ENCODE results near the gene CLDN1.

The CLDN1 gene

GRCh38 chr3:190302212-190302867 lies 19.9 kb downstream of the CLDN1 start:
- no peaks in the 10 kb centered on the region for H3K27me3 ChIP-seq (ENCODE audit: control insufficient read depth in 2 of 2, insufficient read depth in 2 of 2, low read length in 2 of 2)
- no peak overlapping the region for H3K4me3 ChIP-seq (ENCODE audit: low read length in 2 of 2)
- no peaks in the 10 kb centered on the region for H3K9me3 ChIP-seq (ENCODE audit: control insufficient read depth in 2 of 2, low read length in 2 of 2)
- no peaks in the 10 kb centered on the region for H3K36me3 ChIP-seq (ENCODE audit: control insufficient read depth in 2 of 2, insufficient read depth in 2 of 2, low read length in 2 of 2)
- H3K9ac ChIP-seq (ENCODE audit: low read depth in 1 of 2, low read length in 2 of 2): no peak overlapping the region
- H3K4me1 ChIP-seq (ENCODE audit: control insufficient read depth in 2 of 2, insufficient read depth in 2 of 2, low read length in 2 of 2): peaks cover 0 to 2% of the 10 kb centered on the region in 2 donors
- no peak overlapping the region for H3K27ac ChIP-seq (ENCODE audit: low read depth in 2 of 2, low read length in 2 of 2)

DNA sequence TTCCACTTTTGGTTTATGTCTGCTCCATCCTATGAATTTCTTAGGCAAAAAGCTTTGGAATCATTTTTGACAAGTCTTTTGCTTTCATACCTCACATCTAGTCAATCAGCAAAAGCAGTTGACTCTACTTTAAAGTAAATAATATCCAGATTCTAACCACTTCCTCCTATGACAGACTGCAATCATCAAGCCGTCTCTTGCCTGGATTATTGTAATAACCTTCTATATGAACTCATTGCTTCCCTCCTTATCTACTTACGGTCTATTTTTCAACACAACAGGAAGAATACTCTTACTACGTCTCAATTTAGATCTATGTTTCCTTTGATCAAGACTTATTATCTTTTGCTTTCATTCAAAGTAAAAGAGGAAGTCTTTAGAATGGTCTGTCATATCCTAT lies 20.7 kb downstream of the CLDN1 start:
- H3K9ac ChIP-seq (ENCODE audit: low read depth in 1 of 2, low read length in 2 of 2): no peak overlapping the region
- H3K4me1 ChIP-seq (ENCODE audit: control insufficient read depth in 2 of 2, insufficient read depth in 2 of 2, low read length in 2 of 2): no peaks in the 10 kb centered on the region
- no peaks in the 10 kb centered on the region for H3K27me3 ChIP-seq (ENCODE audit: control insufficient read depth in 2 of 2, insufficient read depth in 2 of 2, low read length in 2 of 2)
- H3K27ac ChIP-seq (ENCODE audit: low read depth in 2 of 2, low read length in 2 of 2): no peak overlapping the region
- no peaks in the 10 kb centered on the region for H3K36me3 ChIP-seq (ENCODE audit: control insufficient read depth in 2 of 2, insufficient read depth in 2 of 2, low read length in 2 of 2)
- H3K4me3 ChIP-seq (ENCODE audit: low read length in 2 of 2): no peak overlapping the region
- no peaks in the 10 kb centered on the region for H3K9me3 ChIP-seq (ENCODE audit: control insufficient read depth in 2 of 2, low read length in 2 of 2)

GRCh38 chr3:190299969-190300368 lies 22.3 kb downstream of the CLDN1 start:
- Histone ChIP-seq H3K4me1 (ENCODE audit: control insufficient read depth in 2 of 2, insufficient read depth in 2 of 2, low read length in 2 of 2) (no peaks in the 10 kb centered on the region), H3K27me3 (ENCODE audit: control insufficient read depth in 2 of 2, insufficient read depth in 2 of 2, low read length in 2 of 2) (no peaks in the 10 kb centered on the region), H3K4me3 (ENCODE audit: low read length in 2 of 2) (no peak overlapping the region), H3K27ac (ENCODE audit: low read depth in 2 of 2, low read length in 2 of 2) (no peak overlapping the region), H3K9ac (ENCODE audit: low read depth in 1 of 2, low read length in 2 of 2) (no peak overlapping the region), H3K36me3 (ENCODE audit: control insufficient read depth in 2 of 2, insufficient read depth in 2 of 2, low read length in 2 of 2) (no peaks in the 10 kb centered on the region), H3K9me3 (ENCODE audit: control insufficient read depth in 2 of 2, low read length in 2 of 2) (no peaks in the 10 kb centered on the region)

GRCh38 chr3:190294030-190294429 lies 28.2 kb downstream of the CLDN1 start:
- H3K27ac ChIP-seq (ENCODE audit: low read depth in 2 of 2, low read length in 2 of 2): no peak overlapping the region
- H3K9ac ChIP-seq (ENCODE audit: low read depth in 1 of 2, low read length in 2 of 2): no peak overlapping the region
- no peaks in the 10 kb centered on the region for H3K36me3 ChIP-seq (ENCODE audit: control insufficient read depth in 2 of 2, insufficient read depth in 2 of 2, low read length in 2 of 2)
- H3K9me3 ChIP-seq (ENCODE audit: control insufficient read depth in 2 of 2, low read length in 2 of 2): no peaks in the 10 kb centered on the region
- no peaks in the 10 kb centered on the region for H3K4me1 ChIP-seq (ENCODE audit: control insufficient read depth in 2 of 2, insufficient read depth in 2 of 2, low read length in 2 of 2)
- H3K4me3 ChIP-seq (ENCODE audit: low read length in 2 of 2): no peak overlapping the region
- no peaks in the 10 kb centered on the region for H3K27me3 ChIP-seq (ENCODE audit: control insufficient read depth in 2 of 2, insufficient read depth in 2 of 2, low read length in 2 of 2)

DNA sequence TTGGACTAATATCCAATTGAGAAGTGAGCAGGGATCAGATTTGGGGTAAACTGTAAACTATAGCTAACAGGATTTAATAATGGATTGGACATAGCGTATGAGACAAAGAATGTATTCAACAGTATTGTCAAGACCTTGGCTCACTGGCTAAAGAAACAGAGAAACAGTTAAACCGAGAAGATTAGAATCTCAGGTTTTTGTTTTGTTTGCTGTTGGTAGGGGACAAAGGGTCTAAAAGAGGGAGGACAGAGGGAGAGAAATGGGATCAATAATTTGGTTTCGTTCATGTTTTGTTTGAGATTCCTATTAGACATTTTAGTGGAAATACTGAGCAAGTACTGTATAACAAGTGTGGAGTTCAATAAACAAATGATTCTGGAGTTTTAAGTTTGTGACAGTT lies 28.6 kb downstream of the CLDN1 start:
- Histone ChIP-seq H3K9me3 (ENCODE audit: control insufficient read depth in 2 of 2, low read length in 2 of 2) (no peaks in the 10 kb centered on the region), H3K27me3 (ENCODE audit: control insufficient read depth in 2 of 2, insufficient read depth in 2 of 2, low read length in 2 of 2) (no peaks in the 10 kb centered on the region), H3K4me3 (ENCODE audit: low read length in 2 of 2) (no peak overlapping the region), H3K9ac (ENCODE audit: low read depth in 1 of 2, low read length in 2 of 2) (no peak overlapping the region), H3K4me1 (ENCODE audit: control insufficient read depth in 2 of 2, insufficient read depth in 2 of 2, low read length in 2 of 2) (no peaks in the 10 kb centered on the region), H3K36me3 (ENCODE audit: control insufficient read depth in 2 of 2, insufficient read depth in 2 of 2, low read length in 2 of 2) (no peaks in the 10 kb centered on the region), H3K27ac (ENCODE audit: low read depth in 2 of 2, low read length in 2 of 2) (no peak overlapping the region)

DNA sequence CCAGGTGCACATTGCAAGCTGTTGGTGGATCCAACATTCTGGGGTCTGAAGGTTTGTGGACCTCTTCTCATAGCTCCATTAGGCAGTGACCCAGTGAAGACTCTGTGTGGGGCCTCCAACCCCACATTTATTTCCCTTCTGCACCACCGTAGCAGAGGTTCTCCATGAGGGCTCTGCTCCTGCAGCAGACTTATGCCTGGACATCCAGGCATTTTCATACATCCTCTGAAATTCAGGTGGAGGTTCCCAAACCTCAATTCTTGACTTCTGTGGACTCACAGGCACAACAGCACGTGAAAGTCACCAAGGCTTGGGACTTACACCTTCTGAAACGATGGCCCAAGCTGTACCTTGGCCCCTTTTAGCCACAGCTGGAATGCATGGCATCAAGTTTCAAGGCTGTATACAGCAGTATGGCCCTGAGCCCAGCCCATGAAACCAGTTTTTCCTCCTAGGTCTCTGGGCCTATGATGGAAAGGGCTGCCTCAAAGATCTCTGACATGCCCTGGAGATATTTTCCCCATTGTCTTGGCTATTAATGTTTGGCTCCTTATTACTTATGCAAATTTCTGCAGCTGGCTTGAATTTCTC lies 30.2 kb downstream of the CLDN1 start:
- no peak overlapping the region for H3K4me3 ChIP-seq (ENCODE audit: low read length in 2 of 2)
- no peaks in the 10 kb centered on the region for H3K27me3 ChIP-seq (ENCODE audit: control insufficient read depth in 2 of 2, insufficient read depth in 2 of 2, low read length in 2 of 2)
- H3K36me3 ChIP-seq (ENCODE audit: control insufficient read depth in 2 of 2, insufficient read depth in 2 of 2, low read length in 2 of 2): no peaks in the 10 kb centered on the region
- H3K27ac ChIP-seq (ENCODE audit: low read depth in 2 of 2, low read length in 2 of 2): no peak overlapping the region
- no peak overlapping the region for H3K9ac ChIP-seq (ENCODE audit: low read depth in 1 of 2, low read length in 2 of 2)
- H3K9me3 ChIP-seq (ENCODE audit: control insufficient read depth in 2 of 2, low read length in 2 of 2): no peaks in the 10 kb centered on the region
- no peaks in the 10 kb centered on the region for H3K4me1 ChIP-seq (ENCODE audit: control insufficient read depth in 2 of 2, insufficient read depth in 2 of 2, low read length in 2 of 2)

- no peaks in the 10 kb centered on the region for H3K9me3 ChIP-seq (ENCODE audit: control insufficient read depth in 2 of 2, low read length in 2 of 2)
- no peak overlapping the region for H3K4me3 ChIP-seq (ENCODE audit: low read length in 2 of 2)
- no peak overlapping the region for H3K9ac ChIP-seq (ENCODE audit: low read depth in 1 of 2, low read length in 2 of 2)
- H3K27ac ChIP-seq (ENCODE audit: low read depth in 2 of 2, low read length in 2 of 2): no peak overlapping the region
- no peaks in the 10 kb centered on the region for H3K27me3 ChIP-seq (ENCODE audit: control insufficient read depth in 2 of 2, insufficient read depth in 2 of 2, low read length in 2 of 2)
- H3K36me3 ChIP-seq (ENCODE audit: control insufficient read depth in 2 of 2, insufficient read depth in 2 of 2, low read length in 2 of 2): no peaks in the 10 kb centered on the region
- H3K4me1 ChIP-seq (ENCODE audit: control insufficient read depth in 2 of 2, insufficient read depth in 2 of 2, low read length in 2 of 2): no peaks in the 10 kb centered on the region
Observed at GRCh38 chr3:190289989-190290388, 32.3 kb downstream of the CLDN1 start.

GRCh38 chr3:190288836-190289235 lies 33.4 kb downstream of the CLDN1 start:
- Histone ChIP-seq H3K4me1 (ENCODE audit: control insufficient read depth in 2 of 2, insufficient read depth in 2 of 2, low read length in 2 of 2) (no peaks in the 10 kb centered on the region), H3K9me3 (ENCODE audit: control insufficient read depth in 2 of 2, low read length in 2 of 2) (no peaks in the 10 kb centered on the region), H3K9ac (ENCODE audit: low read depth in 1 of 2, low read length in 2 of 2) (no peak overlapping the region), H3K27ac (ENCODE audit: low read depth in 2 of 2, low read length in 2 of 2) (no peak overlapping the region), H3K36me3 (ENCODE audit: control insufficient read depth in 2 of 2, insufficient read depth in 2 of 2, low read length in 2 of 2) (no peaks in the 10 kb centered on the region), H3K4me3 (ENCODE audit: low read length in 2 of 2) (no peak overlapping the region), H3K27me3 (ENCODE audit: control insufficient read depth in 2 of 2, insufficient read depth in 2 of 2, low read length in 2 of 2) (no peaks in the 10 kb centered on the region)

GRCh38 chr3:190286014-190286413 lies 36.2 kb downstream of the CLDN1 start:
- Histone ChIP-seq H3K4me3 (ENCODE audit: low read length in 2 of 2) (no peak overlapping the region), H3K9me3 (ENCODE audit: control insufficient read depth in 2 of 2, low read length in 2 of 2) (no peaks in the 10 kb centered on the region), H3K9ac (ENCODE audit: low read depth in 1 of 2, low read length in 2 of 2) (no peak overlapping the region), H3K4me1 (ENCODE audit: control insufficient read depth in 2 of 2, insufficient read depth in 2 of 2, low read length in 2 of 2) (no peaks in the 10 kb centered on the region), H3K27ac (ENCODE audit: low read depth in 2 of 2, low read length in 2 of 2) (no peak overlapping the region), H3K27me3 (ENCODE audit: control insufficient read depth in 2 of 2, insufficient read depth in 2 of 2, low read length in 2 of 2) (no peaks in the 10 kb centered on the region), H3K36me3 (ENCODE audit: control insufficient read depth in 2 of 2, insufficient read depth in 2 of 2, low read length in 2 of 2) (no peaks in the 10 kb centered on the region)

DNA sequence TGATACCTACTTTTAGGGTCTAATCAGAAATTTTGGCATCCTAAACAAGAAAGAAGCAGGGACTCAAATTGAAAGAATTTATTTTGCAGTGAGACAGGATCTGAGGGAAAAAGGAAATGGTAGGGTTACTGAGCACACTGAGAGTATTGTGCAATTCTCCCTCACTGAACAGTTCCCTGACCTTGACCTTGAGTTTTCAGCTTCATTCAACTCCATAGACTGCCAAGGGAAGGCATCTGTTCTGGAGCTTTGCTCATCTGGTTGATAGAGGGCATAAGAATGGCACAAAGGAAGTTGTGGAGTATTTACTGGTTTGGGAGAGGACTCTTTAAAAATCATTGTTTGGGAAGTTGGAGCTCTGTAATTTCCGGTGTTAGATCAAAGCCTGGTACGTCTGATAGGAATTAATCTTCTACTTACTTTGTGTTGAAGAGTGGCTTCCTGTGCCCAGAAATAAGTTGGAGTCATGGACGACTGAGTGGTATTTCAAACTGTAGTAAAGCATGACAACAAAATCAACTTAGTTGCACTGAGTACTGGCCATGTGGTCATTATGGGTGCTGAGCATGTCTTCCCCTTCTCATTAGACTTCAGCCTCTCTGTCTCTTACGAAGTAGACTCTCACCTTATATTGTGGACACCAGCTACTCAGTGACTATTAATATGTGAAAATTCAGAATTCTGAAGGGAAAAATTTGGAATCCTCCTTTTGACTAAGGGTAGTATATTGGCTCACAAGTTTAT lies 40.8 kb downstream of the CLDN1 start:
- no peak overlapping the region for H3K9ac ChIP-seq (ENCODE audit: low read depth in 1 of 2, low read length in 2 of 2)
- no peak overlapping the region for H3K4me3 ChIP-seq (ENCODE audit: low read length in 2 of 2)
- no peaks in the 10 kb centered on the region for H3K36me3 ChIP-seq (ENCODE audit: control insufficient read depth in 2 of 2, insufficient read depth in 2 of 2, low read length in 2 of 2)
- no peak overlapping the region for H3K27ac ChIP-seq (ENCODE audit: low read depth in 2 of 2, low read length in 2 of 2)
- no peaks in the 10 kb centered on the region for H3K27me3 ChIP-seq (ENCODE audit: control insufficient read depth in 2 of 2, insufficient read depth in 2 of 2, low read length in 2 of 2)
- no peaks in the 10 kb centered on the region for H3K4me1 ChIP-seq (ENCODE audit: control insufficient read depth in 2 of 2, insufficient read depth in 2 of 2, low read length in 2 of 2)
- H3K9me3 ChIP-seq (ENCODE audit: control insufficient read depth in 2 of 2, low read length in 2 of 2): no peaks in the 10 kb centered on the region

Measured in mucosa of rectum (tissue), 2 donors.